Peyer's patch (tissue), 4 donors: ENCODE results near the gene MARCHF10.

Source experiments
- POLR2A ChIP-seq, 2 donors: fragments of 450-650 bp; IDR thresholded peaks; one replicate each; pipeline ENCODE4 v1.5.1; 2017; ENCODE audit warnings: antibody characterized with exemption in 2 of 2, mild to moderate bottlenecking in 2 of 2, moderate library complexity in 2 of 2
- TF ChIP-seq, protein P1 (sequence below), 6 experiments: fragments of 450-650 bp in 4 of 6; fragments of 200-600 bp in 2 of 6; sonication (generic) in 1 of 6; IDR thresholded peaks; one replicate each; pipeline ENCODE4 v1.5.1; 2017 to 2019; ENCODE audit warnings: antibody characterized with exemption in 6 of 6, mild to moderate bottlenecking in 3 of 6, moderate library complexity in 1 of 6

DNA sequence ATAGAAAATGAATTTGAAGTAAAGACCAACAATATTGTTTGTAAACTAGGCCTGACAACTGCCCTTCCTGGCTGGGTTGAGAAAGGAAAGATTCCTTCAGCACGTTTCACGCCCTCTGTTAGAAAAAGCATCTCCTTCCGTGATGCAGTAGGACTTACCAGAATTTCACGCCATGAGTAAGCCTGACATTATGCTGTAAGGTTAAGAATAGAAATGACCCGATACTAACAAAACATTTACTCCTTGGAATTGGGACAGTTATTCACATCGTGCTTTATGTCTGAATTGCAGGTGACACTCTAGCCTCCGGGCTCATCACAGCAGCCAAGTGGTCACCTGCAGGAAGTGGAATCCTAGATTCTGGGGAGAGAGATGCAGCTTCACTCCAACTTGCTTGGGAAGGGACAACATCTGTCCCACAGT, 17.5 kb downstream of the MARCHF10 start:
- TF ChIP-seq, protein P1, sequence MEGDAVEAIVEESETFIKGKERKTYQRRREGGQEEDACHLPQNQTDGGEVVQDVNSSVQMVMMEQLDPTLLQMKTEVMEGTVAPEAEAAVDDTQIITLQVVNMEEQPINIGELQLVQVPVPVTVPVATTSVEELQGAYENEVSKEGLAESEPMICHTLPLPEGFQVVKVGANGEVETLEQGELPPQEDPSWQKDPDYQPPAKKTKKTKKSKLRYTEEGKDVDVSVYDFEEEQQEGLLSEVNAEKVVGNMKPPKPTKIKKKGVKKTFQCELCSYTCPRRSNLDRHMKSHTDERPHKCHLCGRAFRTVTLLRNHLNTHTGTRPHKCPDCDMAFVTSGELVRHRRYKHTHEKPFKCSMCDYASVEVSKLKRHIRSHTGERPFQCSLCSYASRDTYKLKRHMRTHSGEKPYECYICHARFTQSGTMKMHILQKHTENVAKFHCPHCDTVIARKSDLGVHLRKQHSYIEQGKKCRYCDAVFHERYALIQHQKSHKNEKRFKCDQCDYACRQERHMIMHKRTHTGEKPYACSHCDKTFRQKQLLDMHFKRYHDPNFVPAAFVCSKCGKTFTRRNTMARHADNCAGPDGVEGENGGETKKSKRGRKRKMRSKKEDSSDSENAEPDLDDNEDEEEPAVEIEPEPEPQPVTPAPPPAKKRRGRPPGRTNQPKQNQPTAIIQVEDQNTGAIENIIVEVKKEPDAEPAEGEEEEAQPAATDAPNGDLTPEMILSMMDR (IDR thresholded peaks at IDR 0.05): no peak
- TF ChIP-seq POLR2A (IDR thresholded peaks at IDR 0.05): no peak
